Activated CD4-positive, CD25-positive, alpha-beta regulatory T cell treated with anti-CD3 and anti-CD28 coated beads, Interleukin-2, amount 50 U/mL, for 72 hours (primary cell): ENCODE data around the gene CTCFL.
"Not testable (repeated sequence)": the region's sequence is repeated elsewhere in the genome, so short reads cannot be mapped to it uniquely, and the experiment has no call there.

ENCODE experiments used
- DNase-seq: peaks from one replicate; pipeline ENCODE4 v3.0.0; 2021

The CTCFL gene

DNA sequence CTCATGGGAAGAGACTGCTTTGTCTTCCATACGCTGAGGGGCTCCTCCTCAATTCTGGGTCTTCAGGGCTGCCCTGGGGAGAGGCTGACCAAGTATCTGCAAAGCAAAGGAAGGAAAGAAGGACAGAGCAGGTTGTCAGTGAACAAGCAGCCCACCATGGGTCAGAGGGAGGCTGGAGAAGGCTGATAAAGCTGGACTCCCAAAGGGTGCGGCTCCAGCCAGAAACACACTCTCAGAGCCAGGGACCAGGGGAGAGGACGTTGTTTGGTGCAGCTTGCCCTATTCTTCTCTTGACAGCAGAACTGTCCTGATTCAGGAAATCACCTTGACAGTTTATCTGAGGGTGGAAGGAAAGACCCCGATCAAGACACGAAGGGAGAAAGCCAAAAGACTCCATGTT is 10.4 kb upstream of the CTCFL start:
- DNase-seq: no peak

DNA sequence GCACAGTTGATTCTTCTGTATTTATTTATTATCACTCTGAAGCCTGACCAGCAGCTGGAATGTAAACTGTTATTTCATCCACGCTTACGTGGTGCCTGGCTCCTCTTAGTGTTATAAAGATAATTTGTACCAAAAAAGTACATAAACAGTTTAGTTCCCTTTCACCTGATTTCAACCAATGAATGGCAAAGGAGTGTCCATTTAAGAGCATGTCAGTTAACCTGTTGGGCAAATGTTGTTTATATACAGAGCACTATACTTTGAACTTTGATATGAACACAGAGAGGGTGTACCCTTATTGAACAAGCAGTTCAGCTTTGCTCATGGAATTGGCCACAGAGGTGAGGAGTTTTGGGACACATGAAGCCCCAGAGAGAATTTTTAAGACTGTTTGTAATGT is 7.2 kb upstream of the CTCFL start:
- DNase-seq: no peak

DNA sequence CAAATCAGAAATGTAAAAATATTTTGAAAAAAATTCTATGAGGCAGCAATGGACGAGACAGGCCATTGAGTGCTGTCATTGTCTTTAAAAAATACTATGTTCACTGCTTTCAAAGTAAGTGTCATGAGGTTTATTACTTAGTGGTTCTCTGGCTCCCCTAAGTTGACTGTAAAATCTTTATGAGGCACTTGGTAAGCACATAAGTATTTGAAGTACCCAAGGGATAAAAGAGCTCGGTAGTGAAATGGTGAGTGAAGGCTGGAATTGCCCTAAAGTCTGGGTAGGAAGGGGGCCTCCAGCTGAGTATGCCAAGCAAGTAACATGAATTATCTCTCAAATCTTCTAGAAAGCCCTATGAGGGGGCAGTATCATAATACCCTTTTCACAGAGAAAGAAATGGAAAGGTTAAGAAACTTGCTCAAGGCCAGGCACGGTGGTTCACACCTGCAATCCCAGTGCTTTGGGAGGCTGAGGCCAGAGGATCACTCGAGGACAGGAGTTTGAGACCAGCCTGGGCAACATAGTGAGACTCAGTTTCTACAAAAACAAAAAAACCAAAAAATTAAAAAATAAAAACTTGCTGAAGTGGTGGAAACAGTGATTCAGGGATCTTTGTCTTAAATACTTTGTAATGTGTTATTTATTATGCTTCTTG is 5.5 kb upstream of the CTCFL start:
- DNase-seq: no peak

DNA sequence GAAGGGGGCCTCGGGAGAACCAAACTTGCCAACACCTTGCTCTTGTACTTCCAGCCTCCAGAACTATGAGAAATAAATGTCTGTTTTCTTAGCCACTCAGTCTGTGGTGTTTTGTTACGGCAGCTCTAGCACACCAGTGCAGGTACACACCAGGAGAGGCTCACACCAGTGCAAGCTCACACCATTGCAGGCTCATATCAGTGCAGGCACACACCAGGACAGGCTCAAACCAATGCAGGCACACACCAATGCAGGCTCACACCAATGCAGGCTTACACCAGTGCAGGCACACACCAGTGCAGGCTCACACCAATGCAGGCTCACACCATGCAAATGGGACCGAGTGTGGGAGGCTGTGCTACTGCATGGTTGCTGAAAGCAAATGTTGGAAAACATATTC is 4.9 kb upstream of the CTCFL start:
- no peak for DNase-seq

DNA sequence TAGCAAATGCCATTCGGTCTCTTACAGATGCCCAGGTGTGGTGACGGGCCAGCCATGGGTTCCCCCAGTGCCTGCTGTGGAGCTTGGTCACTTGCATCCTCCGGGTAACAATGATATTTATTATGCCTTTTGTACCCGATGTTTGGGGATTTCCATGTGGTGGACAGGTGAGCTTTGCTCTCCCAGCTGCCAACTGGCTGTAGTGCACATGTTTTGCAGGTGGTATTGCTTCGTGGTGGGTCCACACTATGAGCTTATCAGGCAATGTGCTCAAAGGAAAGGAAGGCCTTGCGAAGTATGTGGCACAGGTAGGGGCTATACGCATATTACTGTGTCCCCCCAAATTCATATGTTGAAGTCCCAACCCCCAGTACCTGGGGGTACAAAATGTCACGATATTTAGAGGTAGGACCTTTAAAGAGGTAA is 4.2 kb upstream of the CTCFL start:
- no peak for DNase-seq

DNA sequence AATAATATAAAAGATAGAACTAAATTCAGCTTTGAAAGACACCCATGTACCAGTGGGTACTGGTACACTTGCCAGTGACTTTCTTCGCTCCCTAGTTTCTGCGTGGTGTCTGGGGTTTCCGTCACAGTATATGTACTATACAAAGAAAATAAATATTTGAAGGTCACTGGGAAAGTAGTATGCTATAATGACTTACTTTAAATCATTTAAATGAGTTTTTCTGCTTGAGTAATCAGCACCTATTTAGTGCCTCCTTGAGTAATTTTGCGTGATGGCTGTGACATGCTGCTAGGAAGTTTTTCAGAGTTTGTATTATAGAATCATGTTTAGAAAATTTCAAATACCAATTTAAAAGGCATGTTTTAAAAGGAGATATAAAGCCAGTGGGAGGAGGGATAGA is 3.2 kb upstream of the CTCFL start:
- DNase-seq: no peak

DNA sequence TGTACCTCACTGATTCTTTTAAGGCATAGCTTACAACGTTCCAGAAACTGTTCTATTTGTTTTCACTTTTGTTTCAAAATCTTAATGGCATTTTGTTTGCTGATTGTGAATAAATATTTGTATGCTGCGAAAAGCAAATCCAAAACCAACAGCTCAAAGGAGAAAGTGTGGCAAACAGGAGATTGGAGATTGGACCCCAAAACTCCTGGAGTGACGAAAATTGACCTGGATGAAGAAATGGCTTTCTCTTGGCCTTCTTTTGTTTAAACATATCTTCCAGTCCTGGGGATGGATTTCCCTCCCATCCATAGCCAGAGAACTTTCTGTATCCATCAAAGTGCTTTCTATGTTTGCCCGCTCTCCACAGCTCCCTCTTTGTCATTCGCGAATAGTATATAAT is 2.8 kb upstream of the CTCFL start:
- no peak for DNase-seq

DNA sequence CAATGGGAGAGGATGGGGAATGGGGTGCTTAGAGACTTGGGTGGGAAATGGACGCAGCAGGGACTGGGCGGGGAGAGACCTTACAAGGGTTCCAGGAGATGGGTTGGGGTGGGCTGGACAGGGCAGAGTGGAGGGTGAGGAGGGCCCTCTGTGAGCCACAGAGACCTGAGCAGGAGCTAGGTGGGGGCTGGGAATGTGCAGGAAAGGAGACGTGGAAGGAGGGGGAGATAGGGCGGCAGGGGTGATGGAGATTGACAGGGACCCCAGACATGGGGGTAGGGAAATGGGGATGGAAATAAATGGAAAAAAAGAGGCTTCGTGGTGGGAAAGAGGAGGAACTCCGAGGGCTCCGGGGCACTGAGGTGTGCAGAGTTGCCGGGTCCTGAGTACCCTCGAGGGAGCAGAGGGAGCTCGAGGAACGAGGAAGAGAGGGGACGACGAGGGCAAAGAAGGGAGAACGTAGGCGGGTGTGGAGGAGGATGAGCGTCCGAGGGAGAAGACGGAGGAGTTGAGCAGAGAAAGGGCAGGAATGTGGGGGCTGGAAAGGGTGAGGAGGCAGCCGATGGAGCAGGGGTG is 2.0 kb upstream of the CTCFL start:
- DNase-seq: no peak

DNA sequence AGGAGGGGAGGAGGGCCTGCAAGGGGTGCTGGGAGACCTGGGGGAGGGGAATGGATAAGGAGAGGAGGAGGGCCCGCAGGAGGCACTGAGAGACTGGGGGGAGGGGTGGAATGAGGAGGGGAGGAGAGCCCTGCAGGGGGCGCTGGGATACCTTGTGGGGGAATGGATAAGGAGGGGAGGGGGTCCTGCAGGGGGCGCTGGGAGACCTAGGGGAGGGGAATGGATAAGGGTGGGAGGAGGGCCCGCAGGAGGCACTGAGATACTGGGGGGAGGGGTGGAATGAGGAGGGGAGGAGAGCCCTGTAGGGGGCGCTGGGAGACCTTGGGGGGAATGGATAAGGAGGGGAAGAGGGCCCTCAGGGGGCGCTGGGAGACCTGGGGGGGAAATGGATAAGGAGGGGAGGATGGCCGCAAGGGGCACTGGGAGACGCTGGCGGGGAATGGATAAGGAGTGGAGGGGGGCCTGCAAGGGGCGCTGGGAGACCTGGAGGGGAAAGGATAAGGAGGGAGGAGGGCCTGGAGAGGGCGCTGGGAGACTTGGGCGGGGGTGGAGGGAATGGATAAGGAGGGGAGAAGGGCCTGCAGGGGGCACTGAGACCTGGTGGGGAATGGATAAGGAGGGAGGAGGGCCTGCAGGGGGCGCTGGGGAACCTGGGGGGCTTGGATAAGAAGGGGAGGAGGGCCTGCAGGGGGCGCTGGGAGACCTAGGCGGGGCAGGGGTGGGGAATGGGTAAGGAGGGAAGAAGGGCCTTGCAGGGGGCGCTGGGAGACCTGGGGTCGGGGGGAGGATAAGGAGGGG is 1.3 kb upstream of the CTCFL start:
- DNase-seq: no peak

DNA sequence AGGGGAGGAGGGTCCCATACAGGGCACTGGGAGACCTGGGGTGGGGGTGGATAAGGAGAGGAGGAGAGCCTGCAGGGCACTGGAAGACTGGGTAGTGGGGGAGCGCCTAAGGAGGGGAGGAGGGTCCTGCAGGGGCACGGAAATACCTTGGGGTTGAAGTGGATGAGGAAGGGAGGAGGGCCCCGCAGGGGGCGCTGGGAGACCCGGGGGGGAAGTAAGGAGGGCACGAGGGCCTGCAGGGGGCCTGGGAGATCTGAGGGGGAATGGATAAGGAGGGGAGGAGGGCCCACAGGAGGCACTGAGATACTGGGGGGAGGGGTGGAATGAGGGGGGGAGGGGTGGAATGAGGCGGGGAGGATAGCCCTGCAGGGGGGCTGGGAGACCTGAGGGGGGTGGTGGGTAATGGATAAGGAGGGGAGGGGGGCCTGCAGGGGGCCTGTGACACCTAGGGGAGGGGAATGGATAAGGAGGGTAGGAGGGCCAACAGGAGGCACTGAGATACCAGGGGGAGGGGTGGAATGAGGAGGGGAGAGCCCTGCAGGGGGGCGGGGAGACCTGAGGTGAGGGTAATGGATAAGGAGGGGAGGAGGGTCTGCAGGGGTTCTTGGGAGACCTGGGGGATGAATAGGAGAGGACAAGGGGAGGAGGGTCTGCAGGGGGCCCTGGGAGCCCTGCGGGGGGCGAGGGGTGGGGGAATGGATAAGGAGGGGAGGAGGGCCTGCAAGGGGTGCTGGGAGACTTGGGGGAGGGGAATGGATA is 567 bp upstream of the CTCFL start:
- no peak for DNase-seq

DNA sequence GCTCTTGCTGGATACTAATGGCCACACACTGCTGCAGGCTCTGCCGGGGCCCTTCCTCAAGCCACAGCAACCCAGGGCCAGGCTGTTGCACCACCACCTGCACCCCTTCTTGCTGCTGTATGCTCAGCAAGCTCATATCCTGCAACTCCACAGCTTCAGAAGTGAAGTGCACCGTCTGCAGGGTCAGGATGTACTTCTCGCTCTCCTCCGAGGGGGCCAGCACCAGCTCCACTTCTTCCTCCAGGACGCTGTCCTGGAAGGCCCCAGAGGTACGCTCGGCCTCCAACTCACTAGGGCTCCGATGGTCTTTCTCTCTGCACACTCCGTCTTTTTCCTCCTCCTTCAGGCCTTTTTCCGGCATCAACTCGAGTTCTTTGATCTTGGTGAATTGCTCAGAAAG is 1.2 kb downstream of the CTCFL start:
- DNase-seq: no peak

DNA sequence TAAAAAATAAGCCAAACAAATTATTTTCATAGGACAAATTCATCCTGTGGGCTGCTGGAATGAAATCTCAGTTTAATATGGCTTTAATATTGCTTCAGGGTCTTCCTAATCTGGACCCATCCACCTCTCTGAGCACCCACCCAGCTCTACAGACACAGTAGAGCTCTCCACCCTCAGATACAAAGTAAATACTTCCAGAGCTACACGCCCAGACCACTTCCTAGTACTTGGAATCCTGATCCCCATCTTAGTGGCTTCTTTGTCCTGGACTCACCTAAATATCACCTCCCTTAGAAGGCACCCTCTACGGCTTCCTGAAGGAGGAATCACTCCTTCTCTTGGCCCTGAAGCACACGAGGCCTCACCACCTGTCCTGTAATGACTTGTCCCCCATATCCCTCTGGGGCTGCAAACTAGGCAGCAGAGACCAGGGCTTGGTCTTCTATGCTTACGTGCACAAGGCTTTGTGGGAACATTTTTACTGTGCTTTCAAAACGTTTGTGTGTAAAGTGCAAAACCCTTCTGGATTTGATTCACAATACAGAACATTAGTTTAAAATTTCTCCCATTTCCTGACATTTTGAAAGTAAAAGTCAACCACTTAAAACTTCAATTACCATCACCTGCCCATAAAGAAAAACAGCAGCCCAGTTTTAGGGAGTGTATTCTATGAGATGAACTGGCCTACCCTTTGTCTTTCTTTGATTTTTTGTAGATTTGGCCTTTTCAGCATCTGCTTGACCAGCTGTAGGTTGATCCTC is 2.4 kb downstream of the CTCFL start:
- no peak for DNase-seq

DNA sequence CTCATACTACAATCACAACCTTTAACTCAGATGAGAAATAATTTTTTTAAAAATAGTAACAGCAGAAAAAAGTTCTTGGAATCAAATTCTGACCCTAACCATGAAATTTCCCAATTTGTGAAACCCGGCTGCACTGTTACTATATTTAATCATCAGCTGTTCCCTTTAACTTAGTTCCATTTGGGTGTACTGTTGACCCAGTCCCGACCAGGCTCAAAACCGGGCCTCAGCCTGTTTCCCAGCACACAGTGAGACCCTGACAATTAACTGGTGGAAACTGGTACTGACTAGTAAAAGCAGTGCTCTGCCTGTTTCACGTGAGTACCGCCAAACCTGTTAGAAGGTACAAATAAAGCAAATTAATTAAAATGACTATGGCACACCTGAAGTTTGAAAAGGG is 7.0 kb downstream of the CTCFL start:
- DNase-seq: no peak

DNA sequence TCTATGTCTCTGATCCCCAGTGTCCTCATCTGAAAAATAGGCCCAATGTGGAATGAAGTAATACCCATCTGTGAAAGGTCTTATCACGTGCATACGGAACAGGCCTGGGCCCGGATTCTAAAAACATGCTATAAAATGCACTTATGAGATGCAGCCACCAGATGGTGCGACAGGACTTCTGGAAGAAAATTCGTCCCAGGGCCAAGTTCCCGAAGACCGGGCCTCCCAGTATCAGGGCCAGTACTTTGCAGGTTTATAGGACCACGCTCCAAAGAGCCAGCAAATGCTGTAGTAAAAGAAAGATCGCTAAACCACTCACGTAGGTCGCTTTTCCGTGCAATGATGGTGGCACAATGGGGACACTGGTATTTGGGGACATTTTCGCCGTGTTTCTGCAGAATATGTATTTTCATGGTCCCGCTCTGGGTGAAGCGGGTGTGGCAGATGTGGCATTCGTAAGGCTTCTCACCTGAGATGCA is 10.6 kb downstream of the CTCFL start:
- DNase-seq: no peak

DNA sequence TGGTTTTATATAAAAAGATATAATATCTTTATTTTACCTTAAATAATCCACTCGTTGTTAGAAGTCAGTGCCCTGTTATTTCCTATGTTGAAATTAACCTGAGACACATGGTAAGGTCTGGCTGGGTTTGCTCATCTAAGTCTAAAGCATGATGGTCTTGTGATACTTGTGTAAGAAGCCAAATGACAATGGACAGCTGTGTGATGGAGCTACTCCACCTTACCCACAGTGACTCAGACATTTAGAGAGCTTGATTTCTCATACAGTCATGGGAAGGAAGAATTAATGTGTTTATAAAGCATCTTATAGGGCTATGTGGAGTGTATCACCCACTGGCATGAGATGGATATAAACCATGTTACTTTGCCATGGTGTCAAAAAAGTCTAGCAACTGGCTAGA is 11.7 kb downstream of the CTCFL start:
- no peak for DNase-seq

DNA sequence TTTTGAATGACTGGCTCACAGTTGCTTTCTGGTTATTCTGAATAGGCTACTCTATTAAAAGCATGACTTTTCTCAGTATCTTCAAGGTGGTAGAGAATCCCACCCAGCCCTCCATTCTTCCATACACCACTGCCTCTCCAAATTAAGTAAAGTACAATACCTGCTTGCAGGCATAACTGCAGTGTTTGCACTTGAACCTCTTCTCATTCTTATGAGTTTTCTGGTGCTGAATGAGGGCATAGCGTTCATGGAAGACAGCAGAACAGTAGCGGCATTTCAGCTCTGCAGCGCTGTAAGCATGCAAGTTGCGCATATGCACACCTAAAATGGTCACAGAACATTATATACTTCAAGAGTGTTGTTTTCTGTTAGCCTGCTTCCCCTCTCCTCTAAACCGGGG is 12.5 kb downstream of the CTCFL start:
- DNase-seq: no peak

DNA sequence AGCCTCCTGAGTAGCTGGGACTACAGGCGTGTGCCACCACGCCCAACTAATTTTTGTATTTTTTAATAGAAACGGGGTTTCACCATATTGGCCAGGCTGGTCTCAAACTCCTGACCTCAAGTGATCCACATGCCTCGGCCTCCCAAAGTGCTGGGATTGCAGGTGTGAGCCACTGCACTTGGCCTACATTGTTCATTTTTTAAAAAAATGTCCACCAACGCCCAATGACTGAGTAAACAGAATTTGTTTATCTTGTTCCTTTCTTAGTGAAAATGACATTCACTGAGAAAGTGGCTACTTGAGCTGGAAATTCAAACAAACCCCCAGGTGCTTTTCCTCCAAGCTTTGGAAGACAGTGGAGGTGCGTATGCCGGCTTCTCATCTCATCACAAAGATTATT is 13.2 kb downstream of the CTCFL start:
- DNase-seq: not testable (repeated sequence)

DNA sequence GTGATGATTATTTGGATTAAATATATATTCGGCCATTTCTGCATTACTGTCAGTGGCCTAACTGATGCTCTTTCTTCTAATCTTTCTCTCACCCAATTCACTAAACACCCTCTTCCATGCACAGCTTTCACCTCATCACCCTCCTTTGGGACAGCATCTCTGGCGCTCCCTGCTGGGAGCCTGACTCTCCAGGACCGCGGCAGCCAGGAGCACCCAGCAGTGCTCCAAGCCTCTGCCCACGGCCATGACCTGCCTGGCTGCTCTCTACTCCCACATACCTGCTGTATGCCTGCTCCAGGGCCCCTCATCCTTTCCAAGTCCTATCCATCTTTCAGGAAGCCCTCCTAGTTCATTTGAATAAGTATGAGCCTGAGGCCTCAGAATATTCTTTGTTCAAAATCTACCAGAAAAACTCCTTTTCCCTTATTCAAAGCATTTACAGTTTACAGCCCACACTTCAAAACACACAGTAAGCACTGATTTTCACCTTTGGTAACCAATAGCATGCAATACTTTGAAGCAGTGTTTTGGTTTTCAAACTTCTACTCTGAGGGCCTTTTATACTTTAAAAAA is 15.2 kb downstream of the CTCFL start:
- no peak for DNase-seq

DNA sequence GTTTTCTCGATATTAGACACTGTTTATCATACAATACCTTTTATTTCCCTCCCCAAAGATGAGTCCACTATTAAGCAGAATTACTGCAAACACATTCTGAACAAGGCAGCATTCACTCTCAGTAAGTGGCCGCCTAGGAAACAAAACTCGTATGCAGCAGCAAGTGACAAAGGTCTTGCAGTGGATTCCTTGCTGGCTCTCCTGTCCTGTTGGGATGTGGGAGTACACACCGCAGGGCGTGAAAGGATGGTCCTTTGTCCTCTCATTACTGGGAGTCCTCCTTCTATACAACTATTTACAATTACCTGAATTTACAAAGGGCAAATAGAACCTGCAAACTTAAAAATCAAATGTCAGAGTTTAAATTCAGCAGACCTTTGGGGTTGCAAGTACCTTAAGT is 16.1 kb downstream of the CTCFL start:
- DNase-seq: no peak

DNA sequence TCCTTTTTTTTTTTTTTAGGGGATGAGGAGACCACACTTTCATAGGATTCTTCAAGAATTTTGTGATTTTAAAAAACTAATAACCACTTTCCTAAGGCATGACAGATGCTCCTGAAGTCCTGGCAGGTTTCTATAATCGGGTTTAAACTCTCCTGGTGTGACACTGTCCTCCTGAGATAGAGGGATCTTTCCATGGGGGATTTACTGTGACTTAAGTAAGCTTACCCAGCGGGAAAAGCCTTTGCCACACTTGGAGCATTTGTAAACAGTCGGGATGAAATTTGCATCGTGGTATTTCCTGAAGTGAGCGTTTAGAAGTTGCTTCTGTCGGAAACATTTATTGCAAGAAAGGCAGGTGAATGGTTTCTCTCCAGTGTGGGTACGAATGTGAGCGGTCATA is 16.6 kb downstream of the CTCFL start:
- no peak for DNase-seq

DNA sequence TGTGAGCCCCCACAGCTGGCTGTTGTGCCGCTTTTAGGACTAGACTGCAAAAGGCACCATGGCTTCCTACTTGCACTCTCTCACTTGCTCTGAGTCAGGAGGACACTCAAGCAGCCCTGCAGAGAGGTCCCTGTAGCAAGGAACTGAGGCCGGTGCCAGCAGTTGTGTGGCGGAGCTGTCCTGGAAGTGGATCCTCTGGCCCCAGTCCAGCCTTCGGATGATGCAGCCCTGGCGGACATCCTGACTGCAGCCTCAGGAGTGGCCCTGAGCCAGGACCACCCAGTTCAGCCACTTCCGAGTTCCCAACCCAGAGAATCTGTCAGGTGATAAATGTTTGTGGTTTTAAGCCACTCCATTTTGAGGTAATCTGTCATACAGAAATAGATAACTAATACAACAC is 17.5 kb downstream of the CTCFL start:
- no peak for DNase-seq

DNA sequence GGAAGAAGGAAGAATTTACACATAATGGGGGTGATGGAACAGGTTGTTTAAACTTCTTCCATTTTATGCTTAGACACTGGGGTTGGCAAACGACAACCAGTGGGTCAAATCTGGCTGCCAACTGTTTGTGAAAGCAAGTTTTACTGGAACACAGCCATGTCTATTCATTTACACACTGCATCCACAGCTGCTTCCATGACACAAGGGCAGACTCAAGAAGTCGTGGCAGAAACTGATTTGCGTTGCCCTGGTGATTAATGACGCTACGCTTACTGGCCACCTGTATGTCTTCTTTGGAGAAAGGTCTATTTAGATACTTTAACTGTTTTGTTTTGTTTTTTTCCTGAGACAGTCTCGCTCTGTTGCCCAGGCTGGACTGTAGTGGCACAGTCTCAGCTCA is 19.0 kb downstream of the CTCFL start:
- no peak for DNase-seq
